ENCODE results near the gene SETBP1.
A peak's percentile ranks its signal among the peaks of the same experiment; 100 is the strongest.

Gene SETBP1

GRCh38 chr18:44821924-44822323 lies 141.2 kb downstream of the SETBP1 start:
- DNase-seq, result no peak

GRCh38 chr18:44823286-44823685 lies 142.6 kb downstream of the SETBP1 start:
- DNase-seq, result no peak

- no peak for DNase-seq
Measured at GRCh38 chr18:44823782-44824181, 143.1 kb downstream of the SETBP1 start.

GRCh38 chr18:44824884-44825283 lies 144.2 kb downstream of the SETBP1 start:
- no peak for DNase-seq

GRCh38 chr18:44826418-44827259 lies 146.0 kb downstream of the SETBP1 start:
- DNase-seq, result no peak

- no peak for DNase-seq
Measured at GRCh38 chr18:44828080-44828479, 147.4 kb downstream of the SETBP1 start.

- no peak for DNase-seq
Measured at GRCh38 chr18:44830581-44830980, 149.9 kb downstream of the SETBP1 start.

GRCh38 chr18:44833786-44834185 lies 153.1 kb downstream of the SETBP1 start:
- no peak for DNase-seq

GRCh38 chr18:44834867-44835469 lies 154.3 kb downstream of the SETBP1 start:
- DNase-seq, result no peak

- DNase-seq, result no peak
Measured at GRCh38 chr18:44835703-44836102, 155.0 kb downstream of the SETBP1 start.

- no peak for DNase-seq
Measured at GRCh38 chr18:44836263-44836662, 155.6 kb downstream of the SETBP1 start.

GRCh38 chr18:44837482-44838180 lies 156.9 kb downstream of the SETBP1 start:
- no peak for DNase-seq

- DNase-seq, result peak; percentile 71
Measured at GRCh38 chr18:44838971-44839666, 158.4 kb downstream of the SETBP1 start.

- DNase-seq, result no peak
Measured at GRCh38 chr18:44840058-44840790, 159.5 kb downstream of the SETBP1 start.

- DNase-seq, result no peak
Measured at GRCh38 chr18:44841221-44841620, 160.5 kb downstream of the SETBP1 start.

- DNase-seq, result no peak
Measured at GRCh38 chr18:44841752-44842587, 161.3 kb downstream of the SETBP1 start.

GRCh38 chr18:44842588-44843412 lies 162.1 kb downstream of the SETBP1 start:
- no peak for DNase-seq

GRCh38 chr18:44844486-44844885 lies 163.8 kb downstream of the SETBP1 start:
- no peak for DNase-seq

- no peak for DNase-seq
Measured at GRCh38 chr18:44846450-44846849, 165.8 kb downstream of the SETBP1 start.

GRCh38 chr18:44848644-44849335 lies 168.1 kb downstream of the SETBP1 start:
- no peak for DNase-seq

Measured in activated CD8-positive, alpha-beta memory T cell treated with anti-CD3 and anti-CD28 coated beads, Interleukin-2, amount 50 U/mL, for 48 hours (primary cell).